BLaER1 treated with 17β-estradiol and CSF1 and Interleukin-3, amounts not matched to agents 10 nM and 100 nM (cell line): Measurements from ENCODE around the gene OR52E2.

Source experiments
- H3K27ac ChIP-seq, 11 experiments: shearing (Covaris generic); formaldehyde crosslinking; 2 replicates each; pipeline ENCODE4 v1.8.1; 2022
- H3K27me3 ChIP-seq, 11 experiments: shearing (Covaris generic); formaldehyde crosslinking; 2 replicates each; pipeline ENCODE4 v1.8.1; 2022
- H3K36me3 ChIP-seq, 11 experiments: shearing (Covaris generic); formaldehyde crosslinking; 2 replicates each; pipeline ENCODE4 v1.8.1; 2022
- H3K4me1 ChIP-seq, 10 experiments: shearing (Covaris generic); formaldehyde crosslinking; 2 replicates each; pipeline ENCODE4 v1.8.1; 2022
- H3K4me2 ChIP-seq, 11 experiments: shearing (Covaris generic); formaldehyde crosslinking; 2 replicates each; pipeline ENCODE4 v1.8.1; 2022
- H3K4me3 ChIP-seq, 10 experiments: shearing (Covaris generic); formaldehyde crosslinking; 2 replicates each; pipeline ENCODE4 v1.8.1; 2022
- H3K9ac ChIP-seq, 11 experiments: shearing (Covaris generic); formaldehyde crosslinking; 2 replicates each; pipeline ENCODE4 v1.8.1; 2022
- H3K9me3 ChIP-seq, 11 experiments: shearing (Covaris generic); formaldehyde crosslinking; replicated peaks in 1 of 11; 2 replicates each; pipeline ENCODE4 v1.8.1; 2022
- H4K20me1 ChIP-seq, 11 experiments: shearing (Covaris generic); formaldehyde crosslinking; 2 replicates each; pipeline ENCODE4 v1.8.1; 2022
- Cebpa-rat ChIP-seq, 11 experiments: shearing (Covaris generic); IDR thresholded peaks; 2 replicates each; pipeline ENCODE4 v1.8.1; 2022

Gene OR52E2

GRCh38 chr11:5059391-5059790 is at the start of gene OR52E2:
Gene OR52E2, minus strand, starts transcription at chr11:5059627. Its CDS starts 0 bp downstream, at chr11:5059627.
- Histone ChIP-seq H3K36me3 (no peaks in the 10 kb centered on the region), H3K4me3 (no peak within 1 kb of the TSS), H4K20me1 (no peaks in the 10 kb centered on the region), H3K9me3 (no peaks in the 10 kb centered on the region), H3K9ac (no peak within 1 kb of the TSS), H3K27me3 (no peaks in the 10 kb centered on the region), H3K27ac (no peak within 1 kb of the TSS), H3K4me2 (no peak within 1 kb of the TSS), H3K4me1 (no peaks in the 10 kb centered on the region)
- no peak for TF ChIP-seq Cebpa-rat (IDR thresholded peaks at IDR 0.05)

GRCh38 chr11:5107285-5107684 is 47.9 kb upstream of the OR52E2 start:
- no peaks in the 10 kb centered on the region for H3K27me3 ChIP-seq
- H3K4me2 ChIP-seq, result no peak overlapping the region
- H3K27ac ChIP-seq, result no peak overlapping the region

GRCh38 chr11:5103066-5103465 is 43.6 kb upstream of the OR52E2 start:
- H3K4me3 ChIP-seq, result no peak overlapping the region
- H3K4me2 ChIP-seq, result no peak overlapping the region
- no peaks in the 10 kb centered on the region for H3K9me3 ChIP-seq
- H3K27ac ChIP-seq, result no peak overlapping the region
- no peak overlapping the region for H3K9ac ChIP-seq
- no peaks in the 10 kb centered on the region for H3K36me3 ChIP-seq
- no peaks in the 10 kb centered on the region for H3K27me3 ChIP-seq
- TF ChIP-seq Cebpa-rat (IDR thresholded peaks at IDR 0.05), result no peak
- H4K20me1 ChIP-seq, result no peaks in the 10 kb centered on the region
- no peaks in the 10 kb centered on the region for H3K4me1 ChIP-seq

More at GRCh38 chr11:5107285-5107684, 47.9 kb upstream of the OR52E2 start:
- H3K36me3 ChIP-seq, result no peaks in the 10 kb centered on the region
- no peaks in the 10 kb centered on the region for H4K20me1 ChIP-seq
- no peaks in the 10 kb centered on the region for H3K9me3 ChIP-seq
- H3K4me1 ChIP-seq, result no peaks in the 10 kb centered on the region
- H3K9ac ChIP-seq, result no peak overlapping the region
- TF ChIP-seq Cebpa-rat (IDR thresholded peaks at IDR 0.05), result no peak
- no peak overlapping the region for H3K4me3 ChIP-seq

GRCh38 chr11:5102246-5102645 is 42.8 kb upstream of the OR52E2 start:
- Histone ChIP-seq H3K9ac (no peak overlapping the region), H3K36me3 (no peaks in the 10 kb centered on the region), H3K4me3 (no peak overlapping the region), H3K9me3 (no peaks in the 10 kb centered on the region), H3K4me1 (no peaks in the 10 kb centered on the region), H4K20me1 (no peaks in the 10 kb centered on the region), H3K27me3 (no peaks in the 10 kb centered on the region), H3K4me2 (no peak overlapping the region), H3K27ac (no peak overlapping the region)
- no peak for TF ChIP-seq Cebpa-rat (IDR thresholded peaks at IDR 0.05)

- no peaks in the 10 kb centered on the region for H4K20me1 ChIP-seq
- no peaks in the 10 kb centered on the region for H3K4me1 ChIP-seq
- no peak overlapping the region for H3K9ac ChIP-seq
- no peaks in the 10 kb centered on the region for H3K36me3 ChIP-seq
- H3K4me3 ChIP-seq, result no peak overlapping the region
- no peak overlapping the region for H3K4me2 ChIP-seq
- no peak overlapping the region for H3K27ac ChIP-seq
- no peaks in the 10 kb centered on the region for H3K27me3 ChIP-seq
- TF ChIP-seq Cebpa-rat (IDR thresholded peaks at IDR 0.05), result no peak
- H3K9me3 ChIP-seq, result no peaks in the 10 kb centered on the region
Measured at GRCh38 chr11:5096011-5096410, 36.6 kb upstream of the OR52E2 start.

- no peak overlapping the region for H3K27ac ChIP-seq
- H4K20me1 ChIP-seq, result no peaks in the 10 kb centered on the region
- H3K4me1 ChIP-seq, result no peaks in the 10 kb centered on the region
- TF ChIP-seq Cebpa-rat (IDR thresholded peaks at IDR 0.05), result no peak
- H3K9me3 ChIP-seq, result no peaks in the 10 kb centered on the region
- H3K4me3 ChIP-seq, result no peak overlapping the region
- H3K4me2 ChIP-seq, result no peak overlapping the region
- no peaks in the 10 kb centered on the region for H3K36me3 ChIP-seq
- H3K27me3 ChIP-seq, result no peaks in the 10 kb centered on the region
- no peak overlapping the region for H3K9ac ChIP-seq
Measured at GRCh38 chr11:5092821-5093585, 33.6 kb upstream of the OR52E2 start.

- Histone ChIP-seq H3K4me3 (no peak overlapping the region), H3K9ac (no peak overlapping the region), H3K4me1 (no peaks in the 10 kb centered on the region), H3K27me3 (no peaks in the 10 kb centered on the region), H3K36me3 (no peaks in the 10 kb centered on the region), H3K27ac (no peak overlapping the region), H3K9me3 (no peaks in the 10 kb centered on the region), H4K20me1 (no peaks in the 10 kb centered on the region), H3K4me2 (no peak overlapping the region)
- TF ChIP-seq Cebpa-rat (IDR thresholded peaks at IDR 0.05), result no peak
Measured at GRCh38 chr11:5090668-5091067, 31.2 kb upstream of the OR52E2 start.

- H3K27ac ChIP-seq, result no peak overlapping the region
- no peak for TF ChIP-seq Cebpa-rat (IDR thresholded peaks at IDR 0.05)
- H3K9ac ChIP-seq, result no peak overlapping the region
- no peaks in the 10 kb centered on the region for H3K27me3 ChIP-seq
- no peak overlapping the region for H3K4me3 ChIP-seq
- no peaks in the 10 kb centered on the region for H3K4me1 ChIP-seq
- no peaks in the 10 kb centered on the region for H4K20me1 ChIP-seq
- H3K36me3 ChIP-seq, result no peaks in the 10 kb centered on the region
- no peaks in the 10 kb centered on the region for H3K9me3 ChIP-seq
- no peak overlapping the region for H3K4me2 ChIP-seq
Measured at GRCh38 chr11:5088556-5088955, 29.1 kb upstream of the OR52E2 start.

GRCh38 chr11:5083602-5084001 is 24.2 kb upstream of the OR52E2 start:
- Histone ChIP-seq H3K27ac (no peak overlapping the region), H3K9ac (no peak overlapping the region), H3K4me3 (no peak overlapping the region), H3K9me3 (no peaks in the 10 kb centered on the region), H3K4me1 (no peaks in the 10 kb centered on the region), H4K20me1 (no peaks in the 10 kb centered on the region), H3K4me2 (no peak overlapping the region), H3K27me3 (no peaks in the 10 kb centered on the region), H3K36me3 (no peaks in the 10 kb centered on the region)
- TF ChIP-seq Cebpa-rat (IDR thresholded peaks at IDR 0.05), result no peak

- no peak overlapping the region for H3K4me2 ChIP-seq
- H3K9ac ChIP-seq, result no peak overlapping the region
- no peak for TF ChIP-seq Cebpa-rat (IDR thresholded peaks at IDR 0.05)
- H3K9me3 ChIP-seq, result no peaks in the 10 kb centered on the region
- H3K27me3 ChIP-seq, result no peaks in the 10 kb centered on the region
- no peak overlapping the region for H3K4me3 ChIP-seq
- H3K27ac ChIP-seq, result no peak overlapping the region
- no peaks in the 10 kb centered on the region for H3K36me3 ChIP-seq
- H3K4me1 ChIP-seq, result no peaks in the 10 kb centered on the region
- no peaks in the 10 kb centered on the region for H4K20me1 ChIP-seq
Measured at GRCh38 chr11:5081405-5081804, 22.0 kb upstream of the OR52E2 start.
